ENCODE measurements around the gene USP40.

DNA sequence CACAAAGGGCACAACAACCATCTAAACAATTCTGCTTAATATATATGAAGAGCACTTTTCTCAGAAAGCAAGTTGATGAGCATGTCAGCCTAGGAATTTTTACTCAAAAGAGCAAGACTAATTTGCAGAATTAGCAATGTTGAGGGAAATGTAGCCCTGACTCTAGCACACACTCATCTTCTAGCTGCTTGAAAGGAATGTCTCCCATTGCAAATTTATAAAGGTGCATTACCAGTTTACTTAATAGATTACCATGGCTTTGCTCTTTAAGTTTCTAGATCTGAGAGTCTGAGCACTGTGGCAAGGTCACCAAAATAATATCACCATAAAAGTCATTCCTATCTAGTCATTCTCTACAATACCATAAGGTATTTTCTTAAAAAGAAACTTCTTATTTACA, 40.8 kb downstream of the USP40 start:
- TF ChIP-seq, protein P1, sequence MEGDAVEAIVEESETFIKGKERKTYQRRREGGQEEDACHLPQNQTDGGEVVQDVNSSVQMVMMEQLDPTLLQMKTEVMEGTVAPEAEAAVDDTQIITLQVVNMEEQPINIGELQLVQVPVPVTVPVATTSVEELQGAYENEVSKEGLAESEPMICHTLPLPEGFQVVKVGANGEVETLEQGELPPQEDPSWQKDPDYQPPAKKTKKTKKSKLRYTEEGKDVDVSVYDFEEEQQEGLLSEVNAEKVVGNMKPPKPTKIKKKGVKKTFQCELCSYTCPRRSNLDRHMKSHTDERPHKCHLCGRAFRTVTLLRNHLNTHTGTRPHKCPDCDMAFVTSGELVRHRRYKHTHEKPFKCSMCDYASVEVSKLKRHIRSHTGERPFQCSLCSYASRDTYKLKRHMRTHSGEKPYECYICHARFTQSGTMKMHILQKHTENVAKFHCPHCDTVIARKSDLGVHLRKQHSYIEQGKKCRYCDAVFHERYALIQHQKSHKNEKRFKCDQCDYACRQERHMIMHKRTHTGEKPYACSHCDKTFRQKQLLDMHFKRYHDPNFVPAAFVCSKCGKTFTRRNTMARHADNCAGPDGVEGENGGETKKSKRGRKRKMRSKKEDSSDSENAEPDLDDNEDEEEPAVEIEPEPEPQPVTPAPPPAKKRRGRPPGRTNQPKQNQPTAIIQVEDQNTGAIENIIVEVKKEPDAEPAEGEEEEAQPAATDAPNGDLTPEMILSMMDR (IDR thresholded peaks at IDR 0.05), result no peak
- no peak for TF ChIP-seq POLR2A (IDR thresholded peaks at IDR 0.05)
